OCI-LY3 (cell line): Measurements from ENCODE around the gene PITPNM1.

ENCODE experiments used
- H2AFZ ChIP-seq: fragments of 200-600, 300-600 bp; shearing (Covaris generic); 2 replicates; pipeline ENCODE4 v1.6.0; 2014; ENCODE audit warnings: antibody characterized with exemption, low read depth, low read length
- H3K27ac ChIP-seq: fragments of 200-600, 300-600 bp; sonication (generic); 2 replicates; pipeline ENCODE4 v1.5.1; 2014; ENCODE audit warnings: mild to moderate bottlenecking, low read length, moderate library complexity, mixed read lengths
- H3K27me3 ChIP-seq: fragments of 200-600, 300-600 bp; sonication (generic); 2 replicates; pipeline ENCODE4 v1.6.1; 2014; ENCODE audit warnings: low read depth, low read length, mixed read lengths
- H3K36me3 ChIP-seq: fragments of 200-600, 300-600 bp; sonication (generic); replicated peaks from 2 replicates; pipeline ENCODE3; 2014; ENCODE audit warnings: low read depth, low read length, mixed read lengths
- H3K4me1 ChIP-seq: fragments of 300-600, 200-600 bp; sonication (generic); 2 replicates; pipeline ENCODE4 v1.6.1; 2014; ENCODE audit warnings: low read length, mixed read lengths
- H3K4me2 ChIP-seq: fragments of 200-600, 300-600 bp; sonication (generic); 2 replicates; pipeline ENCODE4 v1.6.1; 2014; ENCODE audit warnings: low read length, mixed read lengths
- H3K4me3 ChIP-seq: fragments of 300-600, 200-600 bp; sonication (generic); 2 replicates; pipeline ENCODE4 v1.5.1; 2014; ENCODE audit warnings: antibody characterized with exemption, mild to moderate bottlenecking, low read length, moderate library complexity
- H3K79me2 ChIP-seq: fragments of 300-600, 200-600 bp; shearing (Covaris generic); 2 replicates; pipeline ENCODE4 v1.6.1; 2014; ENCODE audit warnings: mild to moderate bottlenecking, low read length, mixed read lengths
- H3K9ac ChIP-seq: fragments of 300-600, 200-600 bp; shearing (Covaris generic); 2 replicates; pipeline ENCODE4 v1.6.0; 2014; ENCODE audit warnings: mild to moderate bottlenecking, low read length, moderate library complexity
- H3K9me3 ChIP-seq: fragments of 200-600, 300-600 bp; shearing (Covaris generic); 2 replicates; pipeline ENCODE4 v1.6.1; 2014; ENCODE audit warnings: low read length, mixed read lengths; ENCODE audit not compliant: insufficient read depth
- H4K20me1 ChIP-seq: fragments of 200-600, 300-600 bp; sonication (generic); 2 replicates; pipeline ENCODE4 v1.6.1; 2016; ENCODE audit warnings: low read length, mixed read lengths; ENCODE audit not compliant: insufficient read depth
- CTCF ChIP-seq: fragments of 200-600, 300-600 bp; sonication (generic); IDR thresholded peaks from 2 replicates; pipeline ENCODE4 v1.5.1; 2014; ENCODE audit warnings: antibody characterized with exemption, low read length, low read depth
- EZH2phosphoT487 ChIP-seq: fragments of 200-600 bp; shearing (Covaris generic); IDR thresholded peaks from 2 replicates; pipeline ENCODE4 v1.6.1; 2018; ENCODE audit warnings: antibody characterized with exemption, mixed run types, low read depth

The PITPNM1 gene

DNA sequence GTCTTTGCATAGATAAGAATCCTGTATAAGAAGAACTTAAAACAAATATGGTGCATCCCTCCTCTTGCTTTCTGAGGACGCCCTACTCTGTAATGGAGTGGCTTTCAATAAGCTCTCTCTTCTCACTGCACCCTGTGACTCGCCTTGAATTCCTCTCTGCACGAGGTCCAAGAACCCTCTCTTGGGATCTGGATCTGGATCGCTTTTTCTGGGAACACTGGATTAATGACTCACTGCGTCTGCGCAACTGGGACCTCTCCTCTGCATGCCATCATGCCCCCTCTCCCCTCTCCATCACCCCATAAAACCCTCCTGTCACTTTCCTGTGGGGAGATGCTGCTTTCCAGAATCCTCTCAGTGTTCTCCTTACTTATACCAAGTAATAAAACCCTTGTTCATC lies 33.1 kb upstream of the PITPNM1 start:
- H3K79me2 ChIP-seq = no peaks in the 10 kb centered on the region
- no peaks in the 10 kb centered on the region for H3K4me1 ChIP-seq
- H3K4me2 ChIP-seq = no peak overlapping the region
- H2AFZ ChIP-seq = no peak overlapping the region
- no peak overlapping the region for H3K9ac ChIP-seq
- H3K27me3 ChIP-seq = no peaks in the 10 kb centered on the region
- H3K36me3 ChIP-seq = no peaks in the 10 kb centered on the region
- H3K9me3 ChIP-seq = peaks cover 16% of the 10 kb centered on the region
- TF ChIP-seq EZH2phosphoT487 (no peak), CTCF (no peak)
- H3K4me3 ChIP-seq = no peak overlapping the region
- no peak overlapping the region for H3K27ac ChIP-seq
- no peaks in the 10 kb centered on the region for H4K20me1 ChIP-seq

DNA sequence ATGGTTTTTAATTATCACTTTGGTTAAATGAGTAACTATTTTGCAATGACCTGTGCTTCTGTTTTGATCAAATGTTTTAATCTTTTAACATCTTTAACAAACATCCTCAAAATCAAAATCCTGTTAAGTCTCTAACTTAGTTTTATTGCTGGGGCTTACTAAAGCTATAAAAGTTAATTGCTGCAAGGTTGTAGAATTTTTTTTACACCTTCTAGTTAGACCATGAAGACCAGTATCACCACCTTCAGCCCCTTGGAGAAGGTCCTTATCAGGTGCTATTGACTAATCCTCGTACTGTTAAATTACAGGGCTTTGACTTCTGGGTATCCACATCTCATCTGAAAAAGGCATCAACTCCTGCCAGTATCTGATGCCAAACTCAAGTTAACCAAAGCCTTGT lies 30.4 kb upstream of the PITPNM1 start:
- TF ChIP-seq EZH2phosphoT487 (no peak), CTCF (no peak)
- H3K4me1 ChIP-seq = no peaks in the 10 kb centered on the region
- no peak overlapping the region for H3K9ac ChIP-seq
- no peaks in the 10 kb centered on the region for H3K79me2 ChIP-seq
- no peaks in the 10 kb centered on the region for H3K36me3 ChIP-seq
- H3K9me3 ChIP-seq = peaks cover 24% of the 10 kb centered on the region
- H3K27ac ChIP-seq = no peak overlapping the region
- H4K20me1 ChIP-seq = no peaks in the 10 kb centered on the region
- no peak overlapping the region for H3K4me3 ChIP-seq
- no peak overlapping the region for H3K4me2 ChIP-seq
- no peak overlapping the region for H2AFZ ChIP-seq
- H3K27me3 ChIP-seq = no peaks in the 10 kb centered on the region

- Histone ChIP-seq H3K4me3 (no peak overlapping the region), H3K79me2 (no peaks in the 10 kb centered on the region), H3K36me3 (no peaks in the 10 kb centered on the region), H3K9ac (no peak overlapping the region), H3K9me3 (peaks cover 24% of the 10 kb centered on the region), H2AFZ (no peak overlapping the region), H3K4me1 (no peaks in the 10 kb centered on the region), H3K27ac (no peak overlapping the region), H3K27me3 (no peaks in the 10 kb centered on the region), H3K4me2 (no peak overlapping the region), H4K20me1 (no peaks in the 10 kb centered on the region)
- TF ChIP-seq CTCF (no peak), EZH2phosphoT487 (no peak)
These were observed 29.0 kb upstream of the PITPNM1 start for GRCh38 chr11:67534070-67534679.

- peaks cover 24% of the 10 kb centered on the region for H3K9me3 ChIP-seq
These were observed 27.7 kb upstream of the PITPNM1 start for GRCh38 chr11:67532889-67533288.

More at GRCh38 chr11:67532889-67533288, 27.7 kb upstream of the PITPNM1 start:
- no peak overlapping the region for H2AFZ ChIP-seq
- no peak overlapping the region for H3K4me2 ChIP-seq
- no peak overlapping the region for H3K4me3 ChIP-seq
- H4K20me1 ChIP-seq = no peaks in the 10 kb centered on the region
- no peaks in the 10 kb centered on the region for H3K4me1 ChIP-seq
- no peak for TF ChIP-seq EZH2phosphoT487
- TF ChIP-seq CTCF = no peak
- H3K27me3 ChIP-seq = peaks cover 2% of the 10 kb centered on the region; the same call in 1 of the 2 replicates
- no peaks in the 10 kb centered on the region for H3K79me2 ChIP-seq
- no peak overlapping the region for H3K27ac ChIP-seq
- no peak overlapping the region for H3K9ac ChIP-seq
- no peaks in the 10 kb centered on the region for H3K36me3 ChIP-seq
